OCI-LY1 (cell line): ENCODE results near the gene UBE2D3.

Source experiments
- CTCF ChIP-seq: fragments of 200-600 bp; sonication (generic), shearing (Covaris generic); IDR thresholded peaks from 2 replicates; pipeline ENCODE4 v1.5.1; 2017; ENCODE audit warnings: mild to moderate bottlenecking, antibody characterized with exemption, low read length, moderate library complexity, mixed read lengths
- EZH2 ChIP-seq: fragments of 200-600 bp; sonication (generic), shearing (Covaris generic); IDR thresholded peaks from 2 replicates; pipeline ENCODE4 v1.8.0; 2017; ENCODE audit warnings: borderline replicate concordance, mixed run types, mild to moderate bottlenecking, antibody characterized with exemption, low read length, moderate library complexity, mixed read lengths

DNA sequence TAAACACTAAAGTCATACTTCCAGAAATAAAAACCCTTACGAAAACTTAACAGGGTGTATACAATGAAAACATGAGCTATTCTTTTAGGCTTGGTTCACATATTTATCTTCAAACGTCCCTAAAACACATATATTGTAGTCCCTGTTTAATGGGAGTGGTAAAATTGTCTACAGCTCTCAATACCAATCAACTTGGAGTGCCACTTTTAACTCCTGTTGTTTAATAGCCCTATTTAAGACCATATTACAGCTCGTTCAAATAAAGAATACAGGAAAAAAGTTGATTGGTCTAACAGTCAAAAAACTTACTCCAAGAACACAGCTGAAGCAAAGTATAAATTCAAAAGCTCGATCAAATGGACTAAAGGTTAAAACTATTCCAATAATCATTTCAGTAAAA lies 3.9 kb downstream of the UBE2D3 start:
- TF ChIP-seq CTCF (no peak), EZH2 (no peak)
